ELF-1 (cell line): ENCODE measurements around the gene PTPRO.
A peak's percentile ranks its signal among the peaks of the same experiment; 100 is the strongest.

ENCODE experiments used
- DNase-seq: peaks from one replicate; pipeline ENCODE4 v3.0.0-alpha.2; 2016; ENCODE audit warnings: low read depth, low spot score

The PTPRO gene

DNA sequence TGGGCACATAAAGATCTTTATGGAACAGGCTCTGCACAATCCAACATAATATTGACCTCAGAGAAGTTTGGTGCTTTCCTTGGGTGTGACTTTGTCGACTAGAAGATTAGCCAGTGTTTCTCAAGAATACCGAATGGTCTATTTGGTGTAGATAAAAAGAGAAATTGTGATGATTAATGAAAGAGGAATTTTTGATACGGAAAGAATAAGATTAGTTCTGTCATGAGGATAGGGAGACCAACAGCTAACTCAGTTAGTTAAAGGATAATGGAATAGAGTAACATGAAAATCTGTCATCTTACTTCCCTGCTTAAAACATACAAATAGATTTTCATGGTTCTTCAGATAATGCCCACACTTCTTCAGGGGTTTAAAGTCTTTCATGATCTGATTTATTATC lies 24.2 kb downstream of the PTPRO start:
- DNase-seq = no peak

DNA sequence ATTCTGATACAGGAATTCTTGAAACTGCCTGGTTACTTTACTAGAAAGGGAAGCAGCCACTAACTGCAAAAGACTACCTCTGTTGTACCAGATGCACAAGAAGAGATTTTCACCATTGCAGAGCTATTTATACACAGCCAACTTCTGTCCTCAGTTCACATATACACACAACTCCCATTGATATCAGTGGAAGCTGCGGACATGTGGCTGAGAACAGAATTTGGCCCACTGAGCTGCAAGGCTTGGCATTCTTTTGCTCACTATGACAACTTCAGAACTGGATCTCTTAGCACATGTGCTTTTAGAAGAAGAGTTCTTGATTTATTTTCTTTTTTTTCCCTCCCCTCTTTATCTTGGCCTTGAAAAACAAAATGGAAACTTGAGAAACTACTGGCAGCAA lies 28.3 kb downstream of the PTPRO start:
- no peak for DNase-seq

- no peak for DNase-seq
These were observed 33.5 kb downstream of the PTPRO start for GRCh38 chr12:15355766-15356165.

DNA sequence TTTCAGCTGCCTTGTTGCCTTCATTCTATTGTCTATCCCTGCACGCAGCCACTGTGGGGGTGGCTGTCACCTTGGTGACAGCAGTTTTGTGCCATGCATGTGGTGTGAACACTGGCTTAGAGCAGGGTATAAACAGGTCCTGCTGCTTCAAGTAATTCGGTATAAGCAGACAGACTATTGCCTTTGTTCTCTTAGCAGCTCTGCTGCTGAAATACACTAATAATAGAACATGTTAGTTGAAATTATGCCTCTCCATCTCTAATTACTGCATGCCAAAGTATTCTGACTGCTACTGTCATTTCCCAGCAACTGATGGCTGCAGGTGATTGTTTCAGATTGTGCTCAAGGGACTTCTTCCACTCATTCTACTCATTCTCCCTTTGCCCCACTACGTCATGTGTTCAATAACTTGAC lies 34.6 kb downstream of the PTPRO start:
- DNase-seq = no peak

DNA sequence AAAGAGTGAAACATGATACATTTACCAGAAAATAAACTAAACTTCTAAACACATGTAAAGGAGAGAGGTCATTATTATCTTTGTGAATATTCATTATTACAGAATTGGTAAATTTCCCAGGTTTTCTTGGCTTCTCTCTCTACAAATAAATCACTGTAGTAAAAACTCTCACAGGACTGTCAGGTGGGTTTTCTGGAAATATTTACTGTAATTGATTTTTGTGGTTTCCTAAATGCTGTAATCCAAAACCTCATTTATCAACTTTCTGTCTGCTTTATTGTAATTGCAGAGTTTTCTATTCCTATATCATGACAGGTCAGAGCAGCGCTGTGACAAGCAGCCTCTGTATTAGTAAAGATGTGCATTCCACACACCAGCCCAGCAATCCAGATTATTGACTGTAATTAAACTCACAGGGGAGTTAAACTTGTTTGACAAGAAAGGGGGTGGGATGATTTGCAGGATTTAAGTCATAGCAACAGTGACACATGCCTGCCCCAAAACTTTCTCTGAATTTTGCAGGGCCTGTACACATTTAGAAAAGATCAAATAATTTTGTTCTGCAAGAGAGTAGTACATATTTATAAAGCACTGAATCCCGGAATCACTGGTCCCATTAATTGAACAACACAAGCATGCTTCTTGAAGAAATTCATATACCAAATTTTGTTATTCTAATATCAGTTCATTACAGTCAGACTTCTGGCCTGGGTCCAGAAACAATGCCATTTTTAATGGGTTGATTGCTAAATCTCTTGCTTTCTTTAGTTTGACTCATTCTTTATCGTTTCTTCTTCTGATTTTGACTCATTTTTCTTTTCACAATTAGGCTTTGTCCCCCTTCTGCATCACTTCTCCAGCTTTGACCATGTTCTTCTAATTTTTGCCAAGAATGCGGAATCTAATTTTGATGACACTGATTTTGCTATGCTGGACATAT lies 42.2 kb downstream of the PTPRO start:
- peak; percentile 14 for DNase-seq

GRCh38 chr12:15368812-15369211 lies 46.5 kb downstream of the PTPRO start:
- DNase-seq = no peak

- DNase-seq = no peak
These were observed 50.0 kb downstream of the PTPRO start for GRCh38 chr12:15372352-15372751.

DNA sequence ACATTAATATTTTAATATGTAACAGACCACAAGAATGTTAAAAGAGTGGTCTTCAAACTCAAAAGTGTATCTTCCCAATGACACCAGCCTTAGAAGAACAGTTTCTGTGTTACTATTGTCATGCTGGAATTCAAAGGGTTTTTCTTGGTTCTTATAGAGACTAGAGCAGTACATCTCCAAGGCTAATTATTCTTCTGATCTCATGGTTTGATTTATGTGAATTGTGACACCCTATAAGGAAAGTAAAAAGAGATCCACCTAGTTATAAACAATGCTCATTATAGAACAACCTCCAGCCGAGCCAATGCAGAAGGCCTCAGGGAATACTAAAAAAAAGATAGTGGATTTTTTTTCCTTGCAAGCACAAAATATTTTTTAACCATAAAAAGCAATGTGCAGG lies 65.5 kb downstream of the PTPRO start:
- no peak for DNase-seq

DNA sequence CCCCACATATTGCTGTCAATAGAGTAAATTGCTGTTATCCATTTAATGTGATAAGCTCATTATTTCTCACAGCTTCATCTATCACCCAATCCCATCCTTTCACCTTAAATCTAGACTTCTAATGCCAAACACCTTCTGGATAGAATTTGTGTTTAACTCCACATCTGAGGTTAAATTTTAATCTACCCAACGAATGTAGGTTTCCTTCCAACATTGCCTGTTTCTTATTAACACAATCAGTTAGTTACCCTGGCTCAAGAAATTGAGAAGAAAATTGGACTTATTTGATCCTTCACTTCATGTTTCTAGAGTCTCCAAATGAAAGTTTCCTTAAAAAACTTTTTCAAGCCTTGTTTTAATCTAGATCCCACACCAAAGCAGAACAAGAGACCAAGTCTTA lies 67.3 kb downstream of the PTPRO start:
- no peak for DNase-seq

DNA sequence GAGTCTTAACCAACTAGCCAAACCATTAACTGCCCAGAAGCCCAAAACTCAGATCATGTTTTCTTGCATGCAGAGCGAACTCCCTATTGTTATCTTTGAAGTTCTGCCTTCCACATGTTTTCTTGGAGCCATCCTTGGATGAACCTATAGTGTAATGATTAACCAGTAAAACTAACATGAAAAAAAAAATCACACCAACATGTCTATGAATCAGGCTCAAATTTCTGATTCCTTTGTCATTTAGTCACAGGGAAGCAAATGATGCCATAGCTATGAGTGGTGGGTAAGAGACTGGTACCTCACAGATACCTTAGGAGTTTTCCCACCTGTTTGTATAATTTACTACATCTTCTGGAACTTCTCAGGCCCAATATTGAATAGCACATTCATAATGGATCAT lies 70.7 kb downstream of the PTPRO start:
- DNase-seq = no peak

DNA sequence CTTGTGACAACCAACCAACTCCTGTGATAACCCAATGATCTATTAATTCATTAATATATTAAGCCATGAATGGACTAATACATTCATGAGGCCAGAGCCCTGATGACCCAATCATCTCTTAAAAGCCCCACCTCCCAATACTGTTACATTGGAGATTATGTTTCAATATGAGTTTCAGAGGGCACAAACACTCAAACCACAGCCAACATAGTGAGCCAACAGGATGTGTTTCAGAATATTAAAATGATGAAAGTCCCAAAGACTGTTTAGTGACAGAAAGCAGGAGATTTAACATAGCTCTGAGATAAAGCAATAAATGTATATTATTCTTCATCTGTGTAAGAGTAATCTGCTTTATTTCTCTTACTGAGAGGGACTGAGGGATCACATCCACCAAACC lies 71.7 kb downstream of the PTPRO start:
- no peak for DNase-seq

DNA sequence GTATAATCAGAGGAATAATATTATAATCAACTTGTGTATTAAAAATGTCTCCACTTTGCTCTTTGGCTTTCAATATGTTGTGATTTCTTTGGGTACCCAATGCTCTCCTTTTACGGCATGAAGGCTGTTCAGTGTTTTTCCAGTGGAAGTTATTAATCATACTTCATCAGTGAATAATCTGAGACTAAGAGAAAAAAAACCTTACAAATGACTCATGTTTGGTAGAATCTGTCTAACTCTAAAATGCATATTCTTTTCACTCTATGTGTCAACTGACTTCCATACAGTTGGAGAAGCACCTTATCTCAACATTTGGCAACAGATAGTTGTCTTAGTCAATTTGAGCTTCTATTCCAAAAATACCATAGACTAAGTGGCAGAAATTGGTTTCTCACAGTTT lies 82.2 kb downstream of the PTPRO start:
- DNase-seq = no peak

DNA sequence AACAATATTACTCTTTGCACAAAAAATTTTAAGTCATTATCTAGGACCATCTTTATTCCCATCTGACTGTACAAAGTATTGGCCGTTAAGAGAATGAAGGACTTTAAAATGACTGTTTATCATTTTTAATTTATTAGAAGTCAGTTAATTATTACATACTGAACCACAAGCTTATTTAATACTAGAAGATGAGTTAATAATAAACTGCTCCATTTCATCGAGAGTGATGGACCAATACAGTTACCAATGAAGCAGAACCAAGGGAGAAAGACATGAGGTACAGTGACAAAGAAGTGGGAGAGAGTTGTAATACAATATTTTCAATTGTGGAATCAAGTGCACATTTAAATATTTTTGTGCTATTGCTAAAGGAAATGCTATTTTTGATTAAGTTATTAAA lies 83.3 kb downstream of the PTPRO start:
- no peak for DNase-seq

GRCh38 chr12:15407025-15407424 lies 84.7 kb downstream of the PTPRO start:
- DNase-seq = no peak

GRCh38 chr12:15411842-15412241 lies 89.5 kb downstream of the PTPRO start:
- no peak for DNase-seq

DNA sequence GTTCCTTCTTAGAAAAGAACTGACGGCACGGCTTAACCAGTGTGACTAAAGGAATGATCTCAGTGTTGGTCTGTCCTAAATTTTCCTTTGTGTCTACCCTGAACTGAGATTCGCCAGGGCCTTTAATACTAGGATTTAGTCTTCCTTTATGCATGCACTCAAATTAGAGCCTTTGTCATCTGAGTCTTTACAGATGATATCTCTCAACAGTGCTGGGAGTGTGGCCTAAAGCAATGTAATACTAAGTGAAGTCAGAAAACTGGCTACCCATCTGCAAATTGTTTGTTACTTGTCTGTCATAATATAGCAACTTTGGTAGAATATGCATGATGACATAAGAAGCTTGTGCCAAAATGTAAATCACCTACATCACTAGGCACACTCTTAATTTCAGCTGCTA lies 95.4 kb downstream of the PTPRO start:
- DNase-seq = no peak

DNA sequence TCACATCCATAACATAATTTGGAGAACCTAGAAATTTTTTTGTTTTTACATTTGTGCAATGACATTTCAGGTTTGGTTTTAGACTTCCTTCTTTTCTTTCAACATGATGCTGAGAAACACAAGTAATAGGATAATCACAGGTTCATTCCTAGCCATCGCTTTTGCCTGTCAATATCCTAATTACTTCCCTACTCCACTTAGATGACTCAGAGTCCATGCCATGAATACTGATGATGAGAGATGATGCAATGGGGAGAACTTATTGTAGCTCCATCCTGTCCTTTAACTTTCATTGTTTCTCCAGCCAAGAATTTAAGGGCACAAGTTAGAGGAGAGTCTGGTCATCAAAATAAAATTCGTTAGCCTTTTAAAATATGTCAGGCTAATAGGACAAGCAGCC lies 101.3 kb downstream of the PTPRO start:
- no peak for DNase-seq

DNA sequence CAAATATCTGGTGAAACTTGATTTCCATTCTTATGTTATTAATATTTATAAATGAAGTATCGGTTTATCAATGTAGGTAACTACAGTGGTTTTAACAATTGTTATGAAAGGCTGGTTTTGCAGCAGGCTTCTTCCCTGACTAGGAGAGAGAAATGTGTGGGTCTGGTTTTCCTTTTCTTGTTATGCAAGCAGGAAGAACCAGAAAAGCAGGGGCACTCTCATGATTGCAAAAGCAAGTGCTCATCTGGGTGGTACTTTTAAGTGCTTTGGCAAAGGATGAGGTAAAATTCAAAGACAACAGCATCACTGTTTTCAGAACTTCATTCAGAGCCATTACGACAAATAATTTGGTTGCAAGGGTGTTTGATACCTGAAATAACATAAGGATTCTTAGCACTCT lies 105.6 kb downstream of the PTPRO start:
- no peak for DNase-seq

GRCh38 chr12:15428632-15429031 lies 106.3 kb downstream of the PTPRO start:
- no peak for DNase-seq

- no peak for DNase-seq
These were observed 107.0 kb downstream of the PTPRO start for GRCh38 chr12:15429262-15429661.

GRCh38 chr12:15435597-15435996 lies 113.3 kb downstream of the PTPRO start:
- DNase-seq = no peak

DNA sequence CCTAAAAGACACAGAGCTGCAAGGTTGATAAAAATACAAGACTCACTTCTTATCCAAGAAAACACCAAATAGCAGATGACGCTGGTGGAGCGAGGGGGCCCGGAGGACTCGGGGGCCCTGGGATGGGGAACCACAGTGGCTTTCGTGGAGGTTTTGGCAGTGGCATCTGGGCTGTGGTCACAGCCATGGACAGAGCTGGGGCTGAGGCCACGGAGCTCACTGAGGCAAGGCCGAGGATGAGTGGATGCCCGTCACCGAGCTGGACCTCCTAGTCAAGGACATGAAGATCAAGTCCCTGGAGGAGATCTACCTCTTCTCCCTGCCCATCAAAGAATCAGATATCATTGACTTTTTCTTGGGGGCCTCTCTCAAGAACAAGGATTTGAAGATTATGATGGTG lies 117.2 kb downstream of the PTPRO start:
- DNase-seq = no peak

DNA sequence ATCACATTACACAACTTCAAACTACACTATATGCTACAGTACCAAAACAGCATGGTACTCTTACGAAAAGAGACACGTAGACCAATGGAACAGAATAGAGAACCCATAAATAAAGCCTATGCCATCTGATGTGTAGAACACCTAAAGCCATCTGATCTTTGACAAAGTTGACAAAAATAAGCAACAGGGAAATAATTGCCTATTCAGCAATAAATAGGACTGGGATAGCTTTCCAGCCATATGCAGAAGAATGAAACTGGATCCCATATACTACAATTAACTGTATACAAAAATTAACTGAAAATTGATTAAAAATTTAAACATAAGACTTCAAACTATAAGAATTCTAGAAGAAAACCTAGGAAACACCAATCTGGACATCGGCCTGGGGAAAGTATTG lies 120.7 kb downstream of the PTPRO start:
- DNase-seq = no peak

DNA sequence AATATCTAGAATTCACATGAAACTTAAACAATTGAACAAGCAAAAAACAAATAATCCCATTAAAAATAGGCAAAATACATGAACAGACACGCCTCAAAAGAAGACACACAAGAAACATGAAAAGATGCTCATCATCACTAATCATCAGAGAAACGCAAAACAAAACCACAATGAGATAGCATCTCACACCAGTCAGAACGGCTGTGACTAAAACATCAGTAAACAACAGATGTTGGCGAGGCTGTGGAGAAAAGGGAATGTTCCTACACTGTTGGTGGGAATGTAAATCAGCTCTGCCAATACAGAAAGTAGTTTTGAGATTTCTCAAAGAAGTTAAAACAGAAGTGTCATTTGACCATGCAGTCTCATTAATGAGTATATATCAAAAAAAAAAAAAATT lies 121.3 kb downstream of the PTPRO start:
- DNase-seq = no peak
